GM20431 (cell line): Measurements from ENCODE around the gene PTRH1.

ENCODE experiments used
- in situ Hi-C: fragments of 300-500 bp; cut with MseI, MboI; formaldehyde crosslinking; loops from one replicate; pipeline ENCODE4 v1.15.0; 2020; ENCODE audit warnings: low sequenced_read_pairs; ENCODE audit not compliant: unreplicated experiment

Gene PTRH1

DNA sequence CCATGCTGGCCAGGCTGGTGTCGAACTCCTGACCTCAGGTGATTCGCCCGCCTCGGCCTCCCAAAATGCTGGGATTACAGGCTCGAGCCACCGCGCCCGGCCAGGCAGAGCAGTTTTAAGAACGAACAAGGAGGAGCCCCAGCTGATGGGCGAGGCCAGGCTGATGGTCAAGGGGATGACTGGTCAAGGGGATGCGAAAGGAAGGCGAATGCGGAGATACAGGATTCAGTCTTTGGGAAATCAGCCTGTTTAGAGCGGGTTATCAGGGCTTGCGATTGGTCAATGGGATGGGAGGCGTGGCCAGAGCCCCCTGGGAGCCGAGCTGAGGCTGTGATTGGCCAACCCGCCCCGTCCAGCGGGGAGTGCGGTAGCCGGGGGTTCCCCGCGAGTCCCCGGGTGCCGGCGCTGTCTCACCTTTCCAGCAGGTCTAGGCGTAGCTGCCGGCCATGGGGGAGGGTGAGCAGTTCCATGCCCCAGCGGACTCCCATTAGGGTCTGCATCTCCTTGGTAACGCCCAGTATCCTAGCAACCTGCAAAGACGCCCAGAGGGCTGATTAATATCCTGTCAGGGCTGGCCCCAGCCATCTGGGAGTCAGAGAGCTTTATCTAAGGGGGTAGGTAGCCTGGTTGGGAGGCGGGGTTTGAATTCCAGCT, 27.1 kb upstream of the PTRH1 start:
- in situ Hi-C loops: no loop called here

DNA sequence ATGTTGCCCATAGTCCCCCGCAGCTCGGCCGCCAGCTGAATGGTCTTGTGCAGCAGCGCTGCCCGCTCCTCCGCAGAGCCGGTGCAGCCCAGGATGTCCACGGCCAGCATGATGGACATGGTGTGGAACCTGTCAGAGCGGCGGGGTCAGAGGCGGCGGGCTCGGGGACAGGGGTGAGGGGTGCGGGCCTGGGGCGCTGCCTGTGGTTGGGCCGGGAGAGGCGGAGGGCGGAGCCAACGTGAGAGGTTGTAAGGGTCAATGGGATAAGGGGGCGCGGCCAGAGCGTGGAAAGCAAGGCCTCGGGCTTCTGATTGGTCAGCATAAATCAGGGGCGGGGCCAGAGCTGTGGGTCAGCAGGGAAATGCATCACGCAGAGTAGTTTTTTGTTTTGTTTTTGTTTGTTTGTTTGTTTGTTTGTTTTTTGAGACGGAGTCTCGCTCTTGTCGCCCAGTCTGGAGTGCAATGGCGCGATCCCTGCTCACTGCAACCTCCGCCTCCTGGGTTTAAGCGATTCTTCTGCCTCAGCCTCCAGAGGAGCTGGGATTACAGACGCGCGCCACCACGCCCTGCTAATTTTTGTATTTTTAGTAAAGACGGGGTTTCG, 26.5 kb upstream of the PTRH1 start:
- in situ Hi-C loops: no loop called here

DNA sequence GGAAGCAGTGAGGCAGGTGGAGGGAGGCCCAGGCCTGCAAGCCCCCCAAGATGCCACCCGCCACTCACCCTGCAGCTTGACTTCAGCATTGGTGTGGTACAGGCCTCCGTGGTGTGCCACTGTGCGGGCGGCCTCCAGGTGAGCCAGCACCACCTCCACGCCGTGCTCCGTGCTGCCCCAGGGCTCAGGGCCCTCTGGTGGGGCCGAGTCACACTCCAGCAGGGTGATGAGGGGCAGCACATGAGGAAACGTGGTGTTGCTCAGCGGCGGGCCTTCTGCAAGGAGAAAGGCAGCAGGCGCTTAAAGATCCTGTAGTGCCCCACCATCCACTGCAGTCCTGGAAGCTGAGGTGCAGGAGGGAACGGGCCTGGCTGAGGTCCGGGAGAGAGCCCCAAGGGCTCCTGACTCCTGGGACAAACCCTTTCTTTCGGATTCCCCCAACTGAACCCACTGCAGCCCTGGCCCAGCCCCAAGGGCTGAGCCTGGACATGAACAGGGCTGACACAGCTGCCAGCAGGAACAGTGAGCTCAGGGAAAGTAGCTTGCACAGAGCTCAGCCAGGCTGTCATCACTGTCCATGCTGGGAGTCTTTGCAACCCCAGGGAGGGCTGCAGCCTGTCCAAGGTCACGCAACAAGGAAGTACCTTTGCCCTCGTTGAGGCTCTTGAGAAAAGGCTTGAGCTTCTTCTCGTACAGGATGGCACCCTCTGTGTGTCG, 24.3 kb upstream of the PTRH1 start:
- in situ Hi-C loops: no loop called here

DNA sequence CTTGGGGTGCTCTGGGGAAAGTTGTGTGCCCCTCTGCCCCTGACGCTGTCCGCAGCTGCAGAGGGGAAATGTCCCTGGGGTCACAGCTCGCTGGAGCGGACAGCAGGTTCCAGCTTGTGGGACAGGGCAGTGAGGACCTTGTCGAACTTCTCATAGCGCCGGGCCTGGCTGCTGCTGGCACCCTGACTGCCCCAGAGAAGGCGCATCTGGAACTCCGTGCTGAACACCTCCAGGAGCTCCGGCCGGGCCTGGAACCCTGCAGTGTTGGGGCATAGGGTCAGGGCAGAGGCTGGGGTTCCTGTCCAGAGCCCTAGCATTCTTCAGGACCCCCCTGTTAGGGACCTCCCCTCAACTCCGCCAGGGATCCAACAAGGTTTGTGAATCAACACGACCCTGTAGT, 23.2 kb upstream of the PTRH1 start:
- in situ Hi-C loops: no loop called here

DNA sequence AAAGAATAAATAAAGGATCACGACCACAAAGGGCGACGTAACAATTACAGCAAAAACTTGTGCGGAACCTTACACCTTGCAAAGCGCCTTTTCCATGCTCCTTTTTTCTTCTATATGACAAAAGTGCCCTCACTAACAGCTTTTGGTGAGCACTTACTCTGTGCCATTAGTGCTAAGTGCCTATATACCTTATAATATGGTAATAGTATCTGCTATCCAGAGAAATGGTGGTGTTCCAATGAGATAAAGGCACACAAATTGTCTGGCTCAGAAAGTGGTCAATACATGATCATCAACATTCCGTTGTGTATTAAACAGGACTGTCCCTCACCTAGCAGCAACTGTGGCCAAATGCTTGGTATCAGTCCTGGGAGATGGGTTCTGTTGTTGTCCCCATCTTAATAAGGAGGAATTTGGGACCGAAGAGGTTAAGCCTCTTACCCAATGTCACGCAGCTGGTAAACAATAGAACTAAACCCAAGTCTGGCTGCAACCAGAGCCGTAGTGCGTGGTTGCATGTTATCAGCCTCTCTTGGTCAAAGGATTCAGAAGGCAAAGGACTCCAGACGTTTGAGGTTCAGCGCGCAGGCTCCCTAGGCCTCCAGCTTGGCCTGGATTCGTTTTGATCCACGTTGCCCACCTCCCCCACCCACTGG, 20.2 kb upstream of the PTRH1 start:
- in situ Hi-C loops: no loop called here

DNA sequence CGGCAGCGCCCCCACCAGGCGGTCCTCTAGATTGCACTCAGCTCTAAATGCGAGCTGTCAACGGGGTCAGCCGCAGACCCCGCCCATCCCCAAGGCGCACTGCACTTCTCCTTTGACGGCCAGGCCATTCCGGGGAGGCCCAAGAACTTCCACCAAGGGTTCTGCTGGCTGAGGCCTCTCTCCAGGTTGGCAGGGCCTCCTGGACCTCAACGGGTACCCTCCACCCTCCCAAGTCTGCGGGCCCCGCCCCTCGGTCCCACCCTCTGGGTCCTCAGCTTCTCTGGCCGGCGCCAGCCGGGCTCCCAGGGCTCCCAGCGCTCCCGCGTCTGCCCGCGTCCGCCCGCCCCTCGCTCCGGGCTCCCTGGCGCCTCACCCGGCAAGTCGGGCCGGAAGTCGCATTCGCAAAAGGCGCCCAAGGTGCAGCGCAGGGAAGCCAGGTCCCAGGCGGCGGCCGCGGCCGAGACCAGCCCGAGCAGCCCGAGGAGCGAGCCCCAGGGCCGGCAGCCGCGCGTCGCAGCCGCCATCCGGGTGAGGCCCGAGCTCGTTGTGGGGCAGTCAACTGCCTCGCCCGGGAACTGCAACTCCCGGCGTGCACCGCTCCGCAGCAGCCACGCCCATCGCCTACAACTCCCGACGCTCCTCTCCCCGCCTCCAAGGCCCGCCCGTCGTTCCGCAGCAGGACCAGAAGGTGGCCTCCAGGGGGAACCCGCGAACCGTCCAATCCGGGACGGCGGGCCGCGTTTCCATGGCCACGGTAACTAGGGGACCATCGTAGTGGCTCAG, 19.5 kb upstream of the PTRH1 start, which contains the start of gene TOR2A:
TSS of gene TOR2A (minus strand) at position 548 of the 783 bp plus-strand sequence. CDS start at position 524, 24 bp downstream.
- in situ Hi-C loops: no loop called here

DNA sequence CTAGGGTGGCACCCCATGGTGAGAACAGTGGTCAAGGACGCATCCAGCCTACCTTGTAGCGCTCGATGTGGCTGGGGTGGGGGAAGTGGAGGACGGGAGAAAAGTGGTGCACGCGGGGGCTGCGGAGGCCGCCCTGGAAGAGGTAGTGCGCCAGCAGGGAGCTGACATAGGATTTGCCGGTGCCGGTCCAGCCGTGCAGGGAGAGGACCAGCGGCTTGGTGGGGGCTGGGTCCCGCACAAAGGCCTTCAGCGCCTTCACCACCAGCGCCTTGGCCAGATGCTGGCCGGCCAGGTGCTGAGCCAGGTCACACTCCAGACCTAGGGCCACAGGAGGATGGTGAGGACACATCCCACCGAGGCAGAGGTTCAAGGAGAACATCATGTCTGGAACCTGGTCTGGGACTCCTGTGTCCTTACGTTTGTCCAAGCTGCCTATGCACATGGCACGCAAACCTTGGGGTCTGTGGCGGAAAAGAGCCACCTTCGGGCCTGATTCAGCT, 18.8 kb upstream of the PTRH1 start:
- in situ Hi-C loops: no loop called here

DNA sequence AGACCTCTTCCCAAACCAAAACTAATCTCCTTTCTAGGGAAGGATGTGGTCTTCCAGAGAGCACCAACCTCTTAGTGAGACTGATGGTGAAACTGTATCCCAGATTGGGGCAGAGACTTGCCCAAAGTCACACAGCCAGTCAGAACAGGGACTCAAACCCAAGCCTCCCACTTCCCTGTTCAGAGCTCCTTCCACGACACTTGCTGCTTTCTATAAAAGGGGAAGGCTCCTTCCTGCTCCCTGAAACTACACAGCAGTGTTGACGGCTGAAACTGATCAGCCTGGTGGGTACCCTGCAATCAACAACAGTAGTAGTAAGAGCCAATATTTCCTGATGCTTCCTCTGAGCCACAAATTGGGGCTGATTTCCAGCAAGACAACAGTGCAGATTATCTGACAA, 18.2 kb upstream of the PTRH1 start:
- in situ Hi-C loops: no loop called here

DNA sequence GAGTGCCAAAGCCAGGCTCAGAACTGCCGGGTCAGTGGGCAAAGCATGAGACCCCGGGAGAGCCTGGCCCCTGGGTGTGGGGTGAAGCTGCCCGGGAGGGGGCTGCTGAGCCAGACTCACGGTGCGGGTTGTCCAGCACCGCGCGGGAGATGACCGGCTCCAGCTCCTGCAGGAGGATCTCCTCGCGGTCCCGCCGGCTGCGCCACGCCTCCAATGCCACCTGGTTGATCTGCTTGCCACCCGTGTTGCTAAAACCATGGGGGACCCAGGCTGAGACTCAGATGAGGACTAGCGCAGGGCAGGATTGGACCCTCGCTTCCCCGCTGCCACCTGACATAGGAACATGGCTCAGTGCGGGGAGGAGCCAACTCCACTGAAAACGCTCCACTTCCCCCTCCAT, 17.0 kb upstream of the PTRH1 start:
- in situ Hi-C loops: no loop called here

DNA sequence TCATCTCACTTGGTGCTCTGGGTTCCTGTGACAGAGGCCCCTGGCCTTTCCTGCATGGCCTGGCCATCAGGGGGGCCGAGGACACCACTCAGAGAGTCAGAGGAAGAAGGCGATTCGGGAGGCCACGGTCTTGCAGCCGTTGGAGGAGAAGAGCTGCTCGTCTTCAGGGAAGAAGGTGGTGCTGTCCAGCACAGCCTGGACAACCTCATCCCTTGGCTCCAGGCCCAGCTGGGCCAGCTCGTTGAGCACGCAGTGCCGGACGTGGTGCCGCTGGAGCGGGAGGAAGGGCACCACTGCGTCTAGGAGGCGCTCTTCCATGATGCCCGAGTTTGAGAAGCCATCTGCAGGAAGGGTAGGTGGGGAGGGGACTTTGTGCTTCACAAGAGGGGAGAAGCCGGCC, 16.5 kb upstream of the PTRH1 start:
- in situ Hi-C loops: no loop called here

DNA sequence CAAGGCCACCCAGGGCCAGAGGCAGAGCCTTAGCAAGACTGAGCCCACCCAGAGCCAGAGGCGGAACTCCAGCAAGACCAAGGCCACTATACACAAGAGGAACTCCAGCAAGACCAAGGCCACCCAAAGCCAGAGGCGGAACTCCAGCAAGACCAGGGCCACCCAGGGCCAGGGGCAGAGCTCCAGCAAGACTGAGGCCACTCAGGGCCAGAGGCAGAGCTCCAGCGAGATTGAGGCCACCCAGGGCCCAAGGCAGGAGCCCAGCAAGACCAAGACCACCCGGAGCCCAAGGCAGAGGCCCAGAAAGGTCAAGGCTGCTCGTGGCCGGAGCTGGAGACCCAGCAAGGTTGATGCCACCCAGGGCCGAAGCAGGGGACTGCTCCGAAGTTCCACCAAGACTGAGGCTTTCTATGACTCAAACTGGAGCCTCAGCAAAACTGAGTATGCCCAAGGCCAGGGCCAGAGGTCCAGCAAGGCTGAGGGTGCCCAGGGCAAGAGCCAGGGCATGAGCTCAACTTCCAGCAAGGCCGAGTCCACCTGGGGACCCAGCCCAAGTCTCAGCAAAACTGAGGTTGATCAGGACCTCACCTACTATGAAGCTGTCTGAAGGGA, 15.4 kb upstream of the PTRH1 start:
- in situ Hi-C loops: no loop called here

DNA sequence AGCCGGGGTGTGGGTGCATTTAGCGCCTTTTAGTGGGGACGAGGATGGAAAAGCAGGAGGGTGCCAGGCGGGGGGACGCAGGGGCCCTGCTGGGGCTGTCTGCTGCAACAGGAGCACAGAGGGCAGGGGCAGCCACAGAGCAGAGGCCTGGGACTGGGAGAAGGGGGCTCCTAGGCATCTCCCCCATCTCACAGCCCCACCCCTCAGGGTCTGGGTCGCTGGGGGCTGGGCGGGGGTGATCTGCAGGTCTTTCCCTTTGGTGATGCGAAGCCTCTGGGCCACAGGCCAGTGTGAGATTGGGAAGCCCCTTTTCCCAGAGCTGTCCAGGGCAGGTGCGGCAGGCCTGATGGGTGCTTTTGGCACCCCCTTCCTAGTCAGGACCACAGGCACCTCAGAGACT, 14.8 kb upstream of the PTRH1 start:
- in situ Hi-C loops: no loop called here

DNA sequence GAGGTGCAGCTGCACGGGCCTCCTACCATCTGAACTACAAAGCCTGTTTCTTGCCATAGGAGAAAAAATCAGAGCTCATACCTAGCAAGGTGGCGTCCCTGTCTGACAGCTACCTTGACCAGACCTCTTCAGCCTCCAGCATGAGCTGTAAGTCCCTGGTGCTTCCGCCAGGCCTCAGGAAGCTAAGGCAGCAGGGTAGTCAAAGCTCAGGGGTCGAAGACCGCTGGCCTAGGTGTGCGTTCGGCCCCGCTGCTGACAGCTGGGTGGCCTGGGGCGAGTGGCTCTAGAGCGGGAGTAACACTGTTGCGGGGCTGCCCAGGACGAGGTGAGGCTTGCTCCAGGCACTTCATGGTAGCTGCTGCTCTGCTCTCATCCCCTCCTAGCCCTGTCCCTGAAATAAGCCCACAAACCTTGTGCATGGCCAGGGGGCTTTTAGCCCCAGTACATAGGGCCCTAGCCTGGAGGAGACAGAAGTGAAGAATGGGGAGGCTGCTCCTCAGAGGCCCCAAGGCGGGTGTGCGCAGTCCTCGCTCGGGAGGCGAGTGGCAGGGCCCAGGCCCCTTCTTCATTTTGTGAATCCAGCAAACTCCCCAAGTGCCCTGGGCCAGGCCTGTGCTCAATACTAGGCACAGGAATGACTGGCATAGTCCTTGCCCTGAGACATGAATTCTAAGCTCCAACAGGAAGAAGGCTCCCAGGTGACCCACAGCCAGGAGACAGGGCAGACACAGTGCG, 14.2 kb upstream of the PTRH1 start:
- in situ Hi-C loops: no loop called here

DNA sequence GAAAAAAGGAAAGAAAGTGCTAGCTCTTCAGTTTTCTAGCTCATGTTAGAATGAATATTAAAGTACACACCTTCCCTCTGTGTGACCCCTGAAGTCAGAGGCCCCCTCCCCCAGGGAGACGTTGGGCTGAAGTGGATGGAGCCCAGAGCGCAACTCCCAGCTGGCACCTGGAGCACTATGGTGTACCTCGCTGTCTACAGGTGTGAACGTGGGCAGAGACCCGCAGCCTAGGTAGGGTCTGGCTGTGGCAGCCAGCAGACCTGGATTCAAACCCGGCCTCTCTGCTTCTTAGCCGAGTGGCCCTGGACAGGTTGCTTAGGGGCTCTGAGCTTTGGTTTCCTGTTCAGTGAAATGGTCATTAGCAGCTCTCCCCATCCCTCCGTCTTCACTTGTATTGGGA, 13.3 kb upstream of the PTRH1 start:
- in situ Hi-C loops: no loop called here

DNA sequence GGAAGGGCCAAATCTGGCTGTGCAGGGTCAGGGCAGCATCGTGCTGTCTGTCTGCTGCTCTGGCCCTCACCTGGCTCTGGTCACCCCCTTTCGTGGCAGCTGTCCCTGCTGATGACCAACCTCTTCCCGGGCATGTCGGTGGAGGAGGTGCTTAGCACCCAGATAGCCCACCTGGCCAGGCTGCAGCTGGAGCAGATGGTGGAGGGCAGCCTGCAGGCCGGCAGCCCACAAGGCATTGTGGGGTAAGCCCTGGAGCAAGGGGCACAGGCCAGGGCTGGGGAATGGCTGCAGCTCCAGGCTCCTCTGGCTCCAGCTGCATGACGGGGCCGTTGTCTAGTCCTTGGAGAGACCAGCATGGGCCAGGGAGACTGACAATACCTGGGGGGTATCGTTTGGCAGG, 11.4 kb upstream of the PTRH1 start:
- in situ Hi-C loops: no loop called here

DNA sequence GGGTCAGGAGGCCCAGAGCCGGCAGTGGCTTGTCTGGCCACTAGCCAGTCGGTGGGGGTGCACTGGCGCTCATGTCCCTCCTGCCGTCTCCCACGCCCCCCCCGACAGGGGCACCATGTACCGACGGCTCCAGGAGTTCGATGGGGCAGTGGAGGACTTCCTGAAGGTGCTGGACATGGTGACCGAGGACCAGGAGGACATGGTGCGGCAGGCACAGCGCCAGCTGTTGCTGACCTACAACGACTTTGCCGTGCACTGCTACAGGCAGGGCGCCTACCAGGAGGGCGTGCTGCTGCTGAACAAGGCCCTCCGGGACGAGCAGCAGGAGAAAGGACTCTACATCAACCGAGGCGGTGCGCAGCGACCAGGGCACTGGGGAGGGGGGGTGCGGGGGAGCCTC, 8.5 kb upstream of the PTRH1 start:
- in situ Hi-C loops: no loop called here

DNA sequence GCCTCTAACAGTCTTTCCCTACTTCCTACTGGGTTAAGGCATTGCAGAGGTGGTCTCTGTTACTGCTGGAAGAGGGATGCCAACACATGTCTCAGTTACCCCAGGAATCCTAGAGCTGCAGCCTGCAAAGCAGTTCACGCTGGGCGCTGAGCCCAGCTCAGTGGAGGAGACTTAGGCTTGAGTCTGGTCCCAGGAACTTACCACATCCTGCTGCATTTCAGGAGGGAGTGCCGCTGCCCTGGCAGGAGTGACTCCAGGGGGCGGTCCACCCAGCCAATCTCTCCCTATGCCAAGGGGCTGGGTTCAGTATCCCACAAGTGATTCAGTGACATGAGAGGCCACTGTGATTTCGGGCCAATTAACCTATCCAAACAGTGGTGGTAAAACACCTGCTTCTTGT, 8.0 kb upstream of the PTRH1 start:
- in situ Hi-C loops: no loop called here

DNA sequence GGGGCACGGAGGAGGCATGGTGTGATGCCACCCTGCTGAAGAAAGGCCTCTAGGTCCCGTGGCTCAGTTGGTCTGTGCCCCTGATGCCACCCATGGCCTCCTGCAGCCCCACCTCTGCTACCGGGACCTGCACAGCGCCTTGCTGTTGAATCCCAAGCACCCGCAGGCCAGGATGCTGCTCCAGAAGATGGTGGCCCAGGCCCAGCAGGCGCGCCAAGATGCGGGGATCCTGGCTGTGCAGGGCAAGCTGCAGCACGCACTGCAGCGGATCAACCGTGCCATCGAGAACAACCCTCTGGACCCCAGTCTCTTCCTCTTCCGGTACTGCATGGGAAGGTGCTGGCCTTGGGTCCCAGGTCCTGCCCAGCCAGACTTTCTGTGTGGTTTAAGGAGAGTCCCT, 7.5 kb upstream of the PTRH1 start:
- in situ Hi-C loops: no loop called here
